Natural killer cell treated with Interleukin-12 subunit alpha and Interleukin-12 subunit beta and Interleukin-15 and Interleukin-18, amount 100 ng/mL, for 72 hours (primary cell): ENCODE results near the gene NRAP. TPM values are rescaled to one million over a fixed set of nuclear protein-coding genes. Genes with fewer than 3 reads are reported as not detected.

ENCODE experiments used
- ATAC-seq, 2 donors: fragments of 150-1000 bp; cut with Tn5 transposase in 1 of 2; sonication (Bioruptor Pico), chemical (Tn5 transposase) in 1 of 2; 2 replicates each; pipeline ENCODE4 v1.10.0; 2021
- DNase-seq: peaks from one replicate; pipeline ENCODE4 v3.0.0; 2022; ENCODE audit warnings: low spot score
- H3K27ac Mint-ChIP-seq, 2 donors: 1 replicate in 1 of 2; 2 replicates in 1 of 2; pipeline ENCODE4 v1.8.0; 2022; ENCODE audit warnings: mixed read lengths in 2 of 2, mild to moderate bottlenecking in 1 of 2, moderate library complexity in 1 of 2
- H3K27me3 Mint-ChIP-seq, 2 donors: 1 replicate in 1 of 2; 2 replicates in 1 of 2; pipeline ENCODE4 v1.8.0; 2022; ENCODE audit warnings: mixed read lengths in 2 of 2
- H3K36me3 Mint-ChIP-seq: one replicate; pipeline ENCODE4 v1.8.0; 2022; ENCODE audit warnings: mixed read lengths
- H3K4me1 Mint-ChIP-seq, 2 donors: 1 replicate in 1 of 2; 2 replicates in 1 of 2; pipeline ENCODE4 v1.8.0; 2022; ENCODE audit warnings: low read depth in 2 of 2, mixed read lengths in 2 of 2, mild to moderate bottlenecking in 1 of 2
- H3K4me3 Mint-ChIP-seq: one replicate; pipeline ENCODE4 v1.8.0; 2022; ENCODE audit warnings: mixed read lengths
- H3K9me3 Mint-ChIP-seq: 2 replicates; pipeline ENCODE4 v1.8.0; 2022; ENCODE audit warnings: mixed read lengths
- total RNA-seq, 2 donors: library from RNA; stranded (reverse); gene quantifications; one replicate each; pipeline ENCODE4 v1.2.3, GENCODE V29; 2022

Gene NRAP
- total RNA-seq, 2 donors from 2014 or later: not detected

DNA sequence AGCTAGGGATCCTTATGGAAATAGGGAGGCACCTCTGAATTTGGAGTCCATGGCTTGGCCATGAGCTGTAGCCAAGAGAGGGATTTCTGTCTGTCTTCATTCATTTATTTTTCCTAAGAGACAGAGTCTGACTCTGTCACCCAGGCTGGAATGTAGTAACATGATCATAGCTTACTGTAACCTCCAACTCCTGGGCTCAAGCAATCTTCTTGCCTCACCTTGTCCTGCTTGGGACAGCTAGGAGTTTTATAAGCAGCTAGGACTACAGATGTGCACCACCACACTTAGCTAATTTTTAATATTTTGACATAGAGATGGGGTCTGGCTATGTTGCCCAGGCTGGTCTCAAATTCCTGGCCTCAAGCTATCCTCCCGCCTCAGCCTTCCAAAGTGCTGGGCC, 119.4 kb downstream of the NRAP start:
- no peaks in the 10 kb centered on the region for H3K4me1 Mint-ChIP-seq
- no peak for DNase-seq
- H3K36me3 Mint-ChIP-seq: no peaks in the 10 kb centered on the region
- H3K27ac Mint-ChIP-seq: no peak overlapping the region
- no peak for ATAC-seq
- no peak overlapping the region for H3K4me3 Mint-ChIP-seq
- no peaks in the 10 kb centered on the region for H3K9me3 Mint-ChIP-seq
- H3K27me3 Mint-ChIP-seq: peaks cover 18 to 49% of the 10 kb centered on the region in 2 donors

- DNase-seq: no peak
- no peak overlapping the region for H3K27ac Mint-ChIP-seq
- no peaks in the 10 kb centered on the region for H3K36me3 Mint-ChIP-seq
- no peaks in the 10 kb centered on the region for H3K9me3 Mint-ChIP-seq
- peaks cover 16 to 47% of the 10 kb centered on the region in 2 donors for H3K27me3 Mint-ChIP-seq
- no peak for ATAC-seq
- no peak overlapping the region for H3K4me3 Mint-ChIP-seq
- no peaks in the 10 kb centered on the region for H3K4me1 Mint-ChIP-seq
These were observed 120.5 kb downstream of the NRAP start for GRCh38 chr10:113543107-113543955.

DNA sequence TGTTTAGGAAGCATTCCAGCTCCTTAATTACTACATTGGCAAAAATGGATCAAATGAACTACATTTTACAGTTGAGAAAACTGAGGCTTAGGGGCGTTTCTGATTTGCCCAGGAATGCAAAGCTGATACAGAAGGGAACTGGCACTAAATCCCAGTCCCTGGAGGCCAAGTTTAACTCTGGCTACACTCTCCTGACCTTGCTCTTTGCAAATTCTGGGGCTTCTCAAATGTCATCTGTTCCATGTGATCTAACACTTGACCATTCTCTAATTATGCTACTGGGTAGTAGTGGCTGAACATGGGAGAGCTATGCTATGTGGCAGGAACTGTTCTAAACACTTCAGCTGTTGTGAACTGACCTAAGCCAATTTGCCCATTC, 122.3 kb downstream of the NRAP start:
- peaks cover 14 to 41% of the 10 kb centered on the region in 2 donors for H3K27me3 Mint-ChIP-seq
- H3K4me3 Mint-ChIP-seq: no peak overlapping the region
- no peak for ATAC-seq
- H3K9me3 Mint-ChIP-seq: no peaks in the 10 kb centered on the region
- H3K36me3 Mint-ChIP-seq: no peaks in the 10 kb centered on the region
- no peaks in the 10 kb centered on the region for H3K4me1 Mint-ChIP-seq
- DNase-seq: no peak
- no peak overlapping the region for H3K27ac Mint-ChIP-seq

DNA sequence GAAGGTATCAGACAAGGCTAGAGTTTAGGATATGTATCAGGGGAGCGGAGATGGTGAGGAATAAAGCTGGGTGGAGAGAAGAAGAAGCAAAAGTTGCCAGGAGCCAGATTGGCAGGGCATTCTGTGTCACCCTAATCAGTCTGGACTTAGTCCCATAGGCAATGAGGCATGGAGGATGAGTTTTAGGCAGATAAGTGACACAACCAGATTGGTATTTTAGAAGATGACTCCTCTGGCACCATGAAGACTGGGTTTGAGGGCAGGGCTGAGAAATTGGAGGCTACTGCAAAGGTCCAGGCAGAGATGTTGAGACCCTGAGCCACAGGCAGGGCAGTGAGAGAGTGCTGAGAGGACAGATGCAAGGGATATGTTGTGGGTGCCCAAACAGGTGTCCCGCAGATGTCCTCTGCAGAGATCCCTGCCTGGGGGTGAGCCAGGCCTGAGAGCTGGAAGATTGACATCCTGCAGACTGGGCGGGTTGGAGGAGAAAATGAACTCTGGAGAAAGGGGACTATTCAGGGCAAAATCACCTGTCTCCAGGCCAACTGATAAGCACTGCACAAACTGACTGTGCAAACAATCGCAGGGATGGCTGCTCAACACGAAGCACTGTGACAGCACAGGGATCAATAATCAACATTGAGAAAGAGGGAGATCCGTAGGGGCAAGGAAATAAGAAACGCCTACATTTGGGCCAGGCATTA, 122.8 kb downstream of the NRAP start:
- H3K27ac Mint-ChIP-seq: no peak overlapping the region
- H3K36me3 Mint-ChIP-seq: no peaks in the 10 kb centered on the region
- H3K4me3 Mint-ChIP-seq: no peak overlapping the region
- peaks cover 10 to 35% of the 10 kb centered on the region in 2 donors for H3K27me3 Mint-ChIP-seq
- DNase-seq: no peak
- H3K4me1 Mint-ChIP-seq: no peaks in the 10 kb centered on the region
- no peaks in the 10 kb centered on the region for H3K9me3 Mint-ChIP-seq
- ATAC-seq: peak in 1 of 2 donors; percentile 34

- Mint-ChIP-seq H3K9me3 (peaks cover 3% of the 10 kb centered on the region), H3K27me3 (peaks cover 15 to 33% of the 10 kb centered on the region in 2 donors), H3K4me3 (no peak overlapping the region), H3K4me1 (no peaks in the 10 kb centered on the region), H3K27ac (no peak overlapping the region), H3K36me3 (no peaks in the 10 kb centered on the region)
- DNase-seq (no peak), ATAC-seq (no peak)
These were observed 124.1 kb downstream of the NRAP start for GRCh38 chr10:113539789-113540188.

Other genes starting within 250 kb of the NRAP start
- not detected for gene HABP2, start 111.0 kb downstream of the NRAP start, total RNA-seq
- gene CASP7, start 15.9 kb upstream of the NRAP start, total RNA-seq: 10 to 100 TPM; 31.2 to 45.8 TPM
- under 1 TPM; 0.12 to 0.81 TPM for gene PLEKHS1, start 87.6 kb upstream of the NRAP start, total RNA-seq
- 10 to 100 TPM; 10.7 to 11.4 TPM for gene DCLRE1A, start 190.0 kb upstream of the NRAP start, total RNA-seq
- 10 to 100 TPM; 30.2 to 47.5 TPM for gene NHLRC2, start 190.6 kb upstream of the NRAP start, total RNA-seq